ENCODE results near the gene NTNG2.

NTNG2 gene

GRCh38 chr9:132162764-132163456 is 1.1 kb downstream of the NTNG2 start:
- Histone ChIP-seq H3K4me1 (ENCODE audit: insufficient read depth, low read length) (peaks cover 14% of the 10 kb centered on the region), H3K36me3 (ENCODE audit: insufficient read depth, low read length) (no peaks in the 10 kb centered on the region), H3K4me3 (ENCODE audit: low read length) (peak overlapping the region; percentile 58), H3K27ac (ENCODE audit: low read depth, low read length) (no peak overlapping the region), H3K9ac (ENCODE audit: low read depth, low read length) (no peak overlapping the region), H3K9me3 (ENCODE audit: insufficient read depth, low read depth, low read length) (no peaks in the 10 kb centered on the region), H3K27me3 (ENCODE audit: insufficient read depth, low read length) (peaks cover 86% of the 10 kb centered on the region)
- WGBS = under 1% methylated on average over 74 of the region's 74 CpGs

GRCh38 chr9:132163457-132163875 is 1.6 kb downstream of the NTNG2 start:
- H3K9ac ChIP-seq (ENCODE audit: low read depth, low read length) = no peak overlapping the region

GRCh38 chr9:132163876-132164603 is 2.2 kb downstream of the NTNG2 start:
- no peaks in the 10 kb centered on the region for H3K36me3 ChIP-seq (ENCODE audit: insufficient read depth, low read length)
- peaks cover 14% of the 10 kb centered on the region for H3K4me1 ChIP-seq (ENCODE audit: insufficient read depth, low read length)
- H3K9ac ChIP-seq (ENCODE audit: low read depth, low read length) = no peak overlapping the region
- peak overlapping the region; percentile 58 for H3K4me3 ChIP-seq (ENCODE audit: low read length)
- WGBS = 6% methylated on average over 45 of the region's 45 CpGs
- H3K9me3 ChIP-seq (ENCODE audit: insufficient read depth, low read depth, low read length) = no peaks in the 10 kb centered on the region
- H3K27ac ChIP-seq (ENCODE audit: low read depth, low read length) = no peak overlapping the region
- H3K27me3 ChIP-seq (ENCODE audit: insufficient read depth, low read length) = peaks cover 74% of the 10 kb centered on the region

More at GRCh38 chr9:132163457-132163875, 1.6 kb downstream of the NTNG2 start:
- H3K4me3 ChIP-seq (ENCODE audit: low read length) = peak overlapping the region; percentile 58
- 1% methylated on average over 29 of the region's 29 CpGs for WGBS
- H3K27me3 ChIP-seq (ENCODE audit: insufficient read depth, low read length) = peaks cover 80% of the 10 kb centered on the region
- H3K9me3 ChIP-seq (ENCODE audit: insufficient read depth, low read depth, low read length) = no peaks in the 10 kb centered on the region
- peaks cover 14% of the 10 kb centered on the region for H3K4me1 ChIP-seq (ENCODE audit: insufficient read depth, low read length)
- H3K27ac ChIP-seq (ENCODE audit: low read depth, low read length) = no peak overlapping the region
- H3K36me3 ChIP-seq (ENCODE audit: insufficient read depth, low read length) = no peaks in the 10 kb centered on the region

- Histone ChIP-seq H3K9me3 (ENCODE audit: insufficient read depth, low read depth, low read length) (no peaks in the 10 kb centered on the region), H3K27me3 (ENCODE audit: insufficient read depth, low read length) (peaks cover 67% of the 10 kb centered on the region), H3K4me1 (ENCODE audit: insufficient read depth, low read length) (peaks cover 14% of the 10 kb centered on the region), H3K4me3 (ENCODE audit: low read length) (peak overlapping the region; percentile 33), H3K9ac (ENCODE audit: low read depth, low read length) (no peak overlapping the region), H3K27ac (ENCODE audit: low read depth, low read length) (no peak overlapping the region), H3K36me3 (ENCODE audit: insufficient read depth, low read length) (no peaks in the 10 kb centered on the region)
- WGBS = 43% methylated on average over 16 of the region's 16 CpGs
These were observed 2.9 kb downstream of the NTNG2 start for GRCh38 chr9:132164604-132165362.

- no peak overlapping the region for H3K4me3 ChIP-seq (ENCODE audit: low read length)
- H3K27ac ChIP-seq (ENCODE audit: low read depth, low read length) = no peak overlapping the region
- H3K4me1 ChIP-seq (ENCODE audit: insufficient read depth, low read length) = peaks cover 10% of the 10 kb centered on the region; the same call in 1 of the 2 replicates
- H3K27me3 ChIP-seq (ENCODE audit: insufficient read depth, low read length) = peaks cover 49% of the 10 kb centered on the region
- no peaks in the 10 kb centered on the region for H3K36me3 ChIP-seq (ENCODE audit: insufficient read depth, low read length)
- 70% methylated on average over 19 of the region's 19 CpGs for WGBS
- no peak overlapping the region for H3K9ac ChIP-seq (ENCODE audit: low read depth, low read length)
- no peaks in the 10 kb centered on the region for H3K9me3 ChIP-seq (ENCODE audit: insufficient read depth, low read depth, low read length)
These were observed 4.7 kb downstream of the NTNG2 start for GRCh38 chr9:132166599-132166998.

GRCh38 chr9:132167192-132167591 is 5.3 kb downstream of the NTNG2 start:
- H3K27ac ChIP-seq (ENCODE audit: low read depth, low read length) = no peak overlapping the region
- peaks cover 45% of the 10 kb centered on the region for H3K27me3 ChIP-seq (ENCODE audit: insufficient read depth, low read length)
- WGBS = 74% methylated on average over 7 of the region's 7 CpGs
- no peaks in the 10 kb centered on the region for H3K9me3 ChIP-seq (ENCODE audit: insufficient read depth, low read depth, low read length)
- H3K4me3 ChIP-seq (ENCODE audit: low read length) = no peak overlapping the region
- no peaks in the 10 kb centered on the region for H3K36me3 ChIP-seq (ENCODE audit: insufficient read depth, low read length)
- H3K9ac ChIP-seq (ENCODE audit: low read depth, low read length) = no peak overlapping the region
- peaks cover 10% of the 10 kb centered on the region; the same call in 1 of the 2 replicates for H3K4me1 ChIP-seq (ENCODE audit: insufficient read depth, low read length)

- Histone ChIP-seq H3K27ac (ENCODE audit: low read depth, low read length) (no peak overlapping the region), H3K36me3 (ENCODE audit: insufficient read depth, low read length) (no peaks in the 10 kb centered on the region), H3K27me3 (ENCODE audit: insufficient read depth, low read length) (peaks cover 33% of the 10 kb centered on the region), H3K9ac (ENCODE audit: low read depth, low read length) (no peak overlapping the region), H3K9me3 (ENCODE audit: insufficient read depth, low read depth, low read length) (no peaks in the 10 kb centered on the region), H3K4me1 (ENCODE audit: insufficient read depth, low read length) (peaks cover 10% of the 10 kb centered on the region; the same call in 1 of the 2 replicates), H3K4me3 (ENCODE audit: low read length) (no peak overlapping the region)
- 84% methylated on average over 8 of the region's 8 CpGs for WGBS
These were observed 6.5 kb downstream of the NTNG2 start for GRCh38 chr9:132168347-132168746.

GRCh38 chr9:132168851-132169250 is 7.0 kb downstream of the NTNG2 start:
- Histone ChIP-seq H3K27me3 (ENCODE audit: insufficient read depth, low read length) (peaks cover 28% of the 10 kb centered on the region), H3K36me3 (ENCODE audit: insufficient read depth, low read length) (no peaks in the 10 kb centered on the region), H3K9me3 (ENCODE audit: insufficient read depth, low read depth, low read length) (no peaks in the 10 kb centered on the region), H3K4me3 (ENCODE audit: low read length) (no peak overlapping the region), H3K4me1 (ENCODE audit: insufficient read depth, low read length) (peaks cover 7% of the 10 kb centered on the region; the same call in 1 of the 2 replicates), H3K27ac (ENCODE audit: low read depth, low read length) (no peak overlapping the region), H3K9ac (ENCODE audit: low read depth, low read length) (no peak overlapping the region)
- WGBS = 85% methylated on average over 7 of the region's 7 CpGs

- H3K9me3 ChIP-seq (ENCODE audit: insufficient read depth, low read depth, low read length) = no peaks in the 10 kb centered on the region
- no peaks in the 10 kb centered on the region for H3K36me3 ChIP-seq (ENCODE audit: insufficient read depth, low read length)
- 48% methylated on average over 26 of the region's 26 CpGs for WGBS
- peaks cover 18% of the 10 kb centered on the region for H3K27me3 ChIP-seq (ENCODE audit: insufficient read depth, low read length)
- H3K9ac ChIP-seq (ENCODE audit: low read depth, low read length) = no peak overlapping the region
- peaks cover under 1% of the 10 kb centered on the region; the same call in 1 of the 2 replicates for H3K4me1 ChIP-seq (ENCODE audit: insufficient read depth, low read length)
- H3K4me3 ChIP-seq (ENCODE audit: low read length) = no peak overlapping the region
- H3K27ac ChIP-seq (ENCODE audit: low read depth, low read length) = no peak overlapping the region
These were observed 8.0 kb downstream of the NTNG2 start for GRCh38 chr9:132169672-132170392.

- H3K4me3 ChIP-seq (ENCODE audit: low read length) = no peak overlapping the region
- no peaks in the 10 kb centered on the region for H3K36me3 ChIP-seq (ENCODE audit: insufficient read depth, low read length)
- H3K27ac ChIP-seq (ENCODE audit: low read depth, low read length) = no peak overlapping the region
- 81% methylated on average over 7 of the region's 7 CpGs for WGBS
- H3K4me1 ChIP-seq (ENCODE audit: insufficient read depth, low read length) = no peaks in the 10 kb centered on the region
- H3K9ac ChIP-seq (ENCODE audit: low read depth, low read length) = no peak overlapping the region
- H3K9me3 ChIP-seq (ENCODE audit: insufficient read depth, low read depth, low read length) = no peaks in the 10 kb centered on the region
- H3K27me3 ChIP-seq (ENCODE audit: insufficient read depth, low read length) = no peaks in the 10 kb centered on the region; the same call in 1 of the 2 replicates
These were observed 9.8 kb downstream of the NTNG2 start for GRCh38 chr9:132171702-132172101.
